UCSD-AML1 (cell line): Measurements from ENCODE around the gene C7orf57.

Experiments used
- DNase-seq: peaks from one replicate; lab custom pipeline; 2025; ENCODE audit not compliant: unreplicated experiment; lab: John Stamatoyannopoulos, UW

C7orf57 gene

GRCh38 chr7:48108959-48109847, 73.9 kb downstream of the C7orf57 start:
- no peak for DNase-seq

- peak; percentile 42 for DNase-seq
These were observed 74.7 kb downstream of the C7orf57 start for GRCh38 chr7:48109848-48110663.

GRCh38 chr7:48110868-48111267, 75.5 kb downstream of the C7orf57 start:
- DNase-seq, result no peak
